PC-9 (cell line): Measurements from ENCODE around the gene DIP2C. TPM values are rescaled to one million over a fixed set of nuclear protein-coding genes. Genes with fewer than 3 reads are reported as not detected.

Source experiments
- BruUV-seq: library from RNA; stranded (reverse); fragments of 400-500 nt; replicated peaks from 2 replicates; lab custom pipeline; 2021; lab: Mats Ljungman, UMichigan
- CTCF ChIA-PET: fragments of 300-600 bp; sonication (Branson Sonifier 250); formaldehyde crosslinking; loops from one replicate; lab custom pipeline; 2022; ENCODE audit warnings: antibody characterized with exemption; lab: Charles Lee
- POLR2A ChIA-PET: fragments of 300-600 bp; sonication (Branson Sonifier 250); formaldehyde crosslinking; loops from one replicate; lab custom pipeline; 2022; ENCODE audit warnings: antibody characterized with exemption; ENCODE audit not compliant: unreplicated experiment; lab: Charles Lee
- DNase-seq, 2 experiments: peaks; one replicate each; pipeline versions ENCODE4 v3.0.0 to v3.0.0-alpha.2; 2015 to 2022; ENCODE audit warnings: mixed read lengths in 1 of 2
- H2AFZ ChIP-seq: fragments of 200-600 bp; sonication (generic); 2 replicates; pipeline ENCODE4 v1.8.1; 2017; ENCODE audit warnings: antibody characterized with exemption
- H3F3A ChIP-seq: fragments of 200-600 bp; sonication (generic); 2 replicates; pipeline ENCODE4 v1.8.1; 2017; ENCODE audit warnings: antibody characterized with exemption, mild to moderate bottlenecking, low read depth; ENCODE audit not compliant: insufficient read depth
- H3K27ac ChIP-seq: fragments of 200-600 bp; sonication (generic); 2 replicates; pipeline ENCODE4 v1.6.1; 2016; ENCODE audit warnings: mixed run types
- H3K27me3 ChIP-seq: fragments of 200-600 bp; sonication (generic); 2 replicates; pipeline ENCODE4 v1.6.1; 2016; ENCODE audit warnings: low read depth, mixed run types; ENCODE audit not compliant: insufficient read depth
- H3K36me3 ChIP-seq: fragments of 200-600 bp; sonication (generic); 2 replicates; pipeline ENCODE4 v1.6.1; 2016; ENCODE audit warnings: low read depth, mixed run types
- H3K4me1 ChIP-seq: fragments of 200-600 bp; sonication (generic); replicated peaks from 2 replicates; pipeline ENCODE4 v1.6.1; 2016; ENCODE audit warnings: mixed run types; ENCODE audit not compliant: insufficient read depth
- H3K4me2 ChIP-seq: fragments of 200-600 bp; sonication (generic); 2 replicates; pipeline ENCODE4 v1.6.1; 2017; ENCODE audit warnings: mixed run types
- H3K4me3 ChIP-seq: fragments of 200-600 bp; sonication (generic); 2 replicates; pipeline ENCODE4 v1.6.1; 2016; ENCODE audit warnings: mixed run types
- H3K79me2 ChIP-seq: fragments of 200-600 bp; sonication (generic); 2 replicates; pipeline ENCODE4 v1.6.1; 2017; ENCODE audit warnings: low read depth, mixed run types
- H3K9me2 ChIP-seq: fragments of 200-600 bp; sonication (generic); 2 replicates; pipeline ENCODE4 v1.8.1; 2017; ENCODE audit warnings: mild to moderate bottlenecking; ENCODE audit not compliant: insufficient read depth
- H3K9me3 ChIP-seq: fragments of 200-600 bp; sonication (generic); 2 replicates; pipeline ENCODE4 v1.8.1; 2016; ENCODE audit warnings: low read depth; ENCODE audit not compliant: insufficient read depth
- H4K20me1 ChIP-seq: fragments of 200-600 bp; sonication (generic); 2 replicates; pipeline ENCODE4 v1.8.1; 2017; ENCODE audit not compliant: insufficient read depth
- CTCF ChIP-seq: fragments of 200-600 bp; sonication (generic); conservative IDR thresholded peaks from 2 replicates; pipeline ENCODE4 v1.6.1; 2017; ENCODE audit warnings: mixed run types, antibody characterized with exemption, mild to moderate bottlenecking, moderate library complexity
- EZH2 ChIP-seq: fragments of 200-600 bp; sonication (generic); IDR thresholded peaks from 2 replicates; pipeline ENCODE4 v1.8.0; 2017; ENCODE audit warnings: antibody characterized with exemption, low read depth
- intact Hi-C: fragments of 100-400 bp; cut with micrococcal nuclease; formaldehyde crosslinking; loops from one replicate; pipeline ENCODE4 v1.10.0; 2022; ENCODE audit not compliant: unreplicated experiment
- total RNA-seq: library from RNA; stranded (reverse); gene quantifications from 2 replicates; pipeline ENCODE4 v1.2.3, GENCODE V29; 2021

DIP2C gene
- total RNA-seq, 1 experiment from 2014 or later, result 0.83 TPM

- intact Hi-C loops, result no loop called here
- Histone ChIP-seq H3K9me3 (no peaks in the 10 kb centered on the region), H3K4me2 (no peak overlapping the region), H3K36me3 (no peaks in the 10 kb centered on the region), H3K4me3 (no peak overlapping the region), H3K79me2 (no peaks in the 10 kb centered on the region), H4K20me1 (no peaks in the 10 kb centered on the region), H3K27me3 (peaks cover 58% of the 10 kb centered on the region), H3K27ac (no peak overlapping the region), H2AFZ (no peak overlapping the region), H3F3A (no peaks in the 10 kb centered on the region), H3K4me1 (no peaks in the 10 kb centered on the region), H3K9me2 (no peaks in the 10 kb centered on the region)
- TF ChIP-seq EZH2 (no peak), CTCF (no peak)
- CTCF ChIA-PET, result no interaction called here
- no peak for DNase-seq
- POLR2A ChIA-PET, result no interaction called here
- no TSS peak for BruUV-seq
Measured at GRCh38 chr10:531541-531940, 157.9 kb downstream of the DIP2C start.

- H3K36me3 ChIP-seq, result no peaks in the 10 kb centered on the region
- H3K4me3 ChIP-seq, result no peak overlapping the region
- no peak overlapping the region for H2AFZ ChIP-seq
- intact Hi-C loops, result no loop called here
- BruUV-seq, result no TSS peak
- no peaks in the 10 kb centered on the region for H3K4me1 ChIP-seq
- H3K4me2 ChIP-seq, result no peak overlapping the region
- ChIA-PET CTCF (no interaction called here), POLR2A (no interaction called here)
- no peaks in the 10 kb centered on the region for H3F3A ChIP-seq
- peaks cover 52% of the 10 kb centered on the region for H3K27me3 ChIP-seq
- no peak overlapping the region for H3K27ac ChIP-seq
- DNase-seq, result no peak
- TF ChIP-seq EZH2 (no peak), CTCF (no peak)
- no peaks in the 10 kb centered on the region for H4K20me1 ChIP-seq
- H3K9me2 ChIP-seq, result no peaks in the 10 kb centered on the region
- H3K9me3 ChIP-seq, result no peaks in the 10 kb centered on the region
- H3K79me2 ChIP-seq, result no peaks in the 10 kb centered on the region
Measured at GRCh38 chr10:530717-531116, 158.8 kb downstream of the DIP2C start.

- POLR2A ChIA-PET, result interaction anchor here (0.6 kb wide), 1 partner anchor 17 kb away, joined by 5 read pairs; no protein-coding TSS in a partner anchor
- Histone ChIP-seq H3K79me2 (no peaks in the 10 kb centered on the region), H3K36me3 (no peaks in the 10 kb centered on the region), H3F3A (no peaks in the 10 kb centered on the region), H2AFZ (no peak overlapping the region), H4K20me1 (no peaks in the 10 kb centered on the region), H3K9me3 (no peaks in the 10 kb centered on the region), H3K4me2 (no peak overlapping the region), H3K4me3 (no peak overlapping the region), H3K4me1 (no peaks in the 10 kb centered on the region), H3K27ac (no peak overlapping the region), H3K27me3 (peaks cover 52% of the 10 kb centered on the region), H3K9me2 (no peaks in the 10 kb centered on the region)
- DNase-seq, result no peak
- BruUV-seq, result no TSS peak
- CTCF ChIA-PET, result interaction anchor here (0.6 kb wide), 1 partner anchor 17 kb away, joined by 8 read pairs; no protein-coding TSS in a partner anchor
- no peak for TF ChIP-seq EZH2
- no peak for TF ChIP-seq CTCF
- intact Hi-C loops, result no loop called here
Measured at GRCh38 chr10:529468-530230, 159.8 kb downstream of the DIP2C start.
